Hematopoietic multipotent progenitor cell treated with erythropoietin and hydrocortisone succinate and interleukin-3 and kit ligand, for 15 days (in vitro differentiated cells): ENCODE results near the gene SASS6.
"Not testable (repeated sequence)": the region's sequence is repeated elsewhere in the genome, so short reads cannot be mapped to it uniquely, and the experiment has no call there.

Experiments used
- DNase-seq: peaks from one replicate; pipeline ENCODE4 v3.0.0-alpha.2; 2015; ENCODE audit warnings: low spot score

SASS6 gene

DNA sequence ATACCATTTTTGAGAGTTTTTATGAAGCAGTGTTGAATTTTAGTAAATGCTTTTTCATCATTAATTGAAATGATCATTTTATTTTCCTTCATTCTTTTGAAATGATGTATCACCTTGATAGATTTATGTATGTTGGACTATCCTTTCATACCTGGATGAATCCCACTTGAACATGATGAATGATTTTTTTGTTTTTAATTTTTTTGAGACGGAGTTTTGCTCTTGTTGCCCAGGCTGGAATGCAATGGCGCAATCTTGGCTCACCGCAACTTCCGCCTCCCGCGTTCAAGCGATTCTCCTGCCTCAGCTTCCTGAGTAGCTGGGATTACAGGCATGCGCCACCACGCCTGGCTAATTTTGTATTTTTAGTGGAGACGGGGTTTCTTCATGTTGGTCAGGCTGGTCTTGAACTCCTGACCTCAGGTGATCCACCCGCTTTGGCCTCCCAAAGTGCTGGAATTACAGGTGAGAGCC is 85.5 kb downstream of the SASS6 start:
- DNase-seq = not testable (repeated sequence)

DNA sequence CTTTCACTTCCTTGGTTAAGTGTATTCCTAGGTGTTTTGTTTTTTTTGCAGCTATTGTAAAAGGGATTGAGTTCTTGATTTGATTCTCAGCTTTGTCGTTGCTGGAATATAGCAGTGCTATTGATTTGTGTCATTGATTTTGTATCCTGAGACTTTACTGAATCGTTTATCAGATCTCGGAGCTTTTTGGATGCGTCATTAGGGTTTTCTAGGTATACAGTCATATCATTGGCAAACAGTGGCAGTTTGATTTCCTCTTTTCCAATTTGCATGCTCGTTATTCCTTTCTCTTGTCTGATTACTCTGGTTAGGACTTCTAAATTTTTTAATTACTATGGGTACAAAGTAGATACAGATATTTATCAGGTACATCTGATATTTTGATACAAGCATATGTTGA is 87.5 kb downstream of the SASS6 start:
- DNase-seq = no peak

GRCh38 chr1:100039591-100039990 is 93.1 kb downstream of the SASS6 start:
- peak; percentile 19 for DNase-seq

DNA sequence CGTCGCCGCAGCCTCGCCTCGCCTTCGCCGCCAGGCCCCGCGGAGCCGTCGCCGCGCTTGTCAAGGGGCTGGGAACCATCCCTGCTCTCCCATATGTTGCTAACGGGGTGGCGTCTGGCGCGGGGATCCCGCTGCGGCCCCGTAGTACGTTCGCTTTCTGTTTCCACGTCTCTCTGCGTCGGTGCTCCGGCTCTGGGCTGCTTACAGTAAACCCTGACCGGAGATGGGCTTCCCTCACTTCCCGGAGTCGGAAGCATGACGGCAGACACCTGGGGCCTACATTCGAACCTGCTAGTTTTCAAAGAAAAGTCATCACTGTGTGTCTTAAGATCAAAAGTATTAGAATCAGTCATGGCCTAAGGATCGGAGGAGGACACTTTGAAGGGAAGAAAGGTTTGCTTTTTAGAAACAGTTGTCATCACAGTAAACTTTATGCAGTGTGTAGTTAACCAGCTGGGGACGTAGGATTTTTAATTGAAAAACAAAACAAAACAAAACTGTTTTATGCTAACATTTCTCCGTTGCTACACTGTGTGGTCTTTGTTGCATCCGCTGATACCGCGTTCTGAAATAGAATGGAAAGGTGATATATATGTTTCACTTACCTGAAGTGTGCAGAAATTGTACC is 94.0 kb downstream of the SASS6 start:
- DNase-seq = peak; percentile 65

- DNase-seq = peak; percentile 92
Observed at GRCh38 chr1:100037927-100038659, 94.6 kb downstream of the SASS6 start.

GRCh38 chr1:100037656-100037926 is 95.1 kb downstream of the SASS6 start:
- no peak for DNase-seq

- DNase-seq = peak; percentile 36
Observed at GRCh38 chr1:100036718-100037655, 95.7 kb downstream of the SASS6 start.

DNA sequence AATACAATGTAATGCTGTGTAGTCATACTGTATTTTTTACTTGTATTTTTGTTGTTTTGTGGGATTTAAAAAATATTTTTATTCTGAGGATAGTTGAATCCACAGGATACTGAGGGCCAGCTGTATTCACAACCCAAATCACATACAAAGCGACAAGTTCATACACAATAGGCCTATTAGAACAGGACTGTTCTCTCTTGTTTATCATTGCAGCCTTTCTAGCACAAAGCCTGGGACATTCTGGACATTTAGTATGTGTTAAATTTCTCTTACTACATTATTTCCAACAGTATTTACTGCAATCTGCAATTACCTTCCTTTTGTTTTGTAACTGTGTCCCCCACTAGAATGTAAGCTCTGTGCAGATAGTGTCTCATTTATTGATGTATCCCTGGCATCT is 97.5 kb downstream of the SASS6 start:
- no peak for DNase-seq

- DNase-seq = peak; percentile 37
Observed at GRCh38 chr1:100034470-100034869, 98.3 kb downstream of the SASS6 start.
